HG02870 (cell line): ENCODE data around the gene HACE1.
A peak's percentile ranks its signal among the peaks of the same experiment; 100 is the strongest.
"Not testable (repeated sequence)": the region's sequence is repeated elsewhere in the genome, so short reads cannot be mapped to it uniquely, and the experiment has no call there.

Source experiments
- ATAC-seq: cut with Tn5 transposase; IDR thresholded peaks from one replicate; pipeline ENCODE4 v1.9.1; 2021; ENCODE audit warnings: mild to moderate bottlenecking, moderate library complexity; ENCODE audit not compliant: unreplicated experiment

The HACE1 gene, protein sequence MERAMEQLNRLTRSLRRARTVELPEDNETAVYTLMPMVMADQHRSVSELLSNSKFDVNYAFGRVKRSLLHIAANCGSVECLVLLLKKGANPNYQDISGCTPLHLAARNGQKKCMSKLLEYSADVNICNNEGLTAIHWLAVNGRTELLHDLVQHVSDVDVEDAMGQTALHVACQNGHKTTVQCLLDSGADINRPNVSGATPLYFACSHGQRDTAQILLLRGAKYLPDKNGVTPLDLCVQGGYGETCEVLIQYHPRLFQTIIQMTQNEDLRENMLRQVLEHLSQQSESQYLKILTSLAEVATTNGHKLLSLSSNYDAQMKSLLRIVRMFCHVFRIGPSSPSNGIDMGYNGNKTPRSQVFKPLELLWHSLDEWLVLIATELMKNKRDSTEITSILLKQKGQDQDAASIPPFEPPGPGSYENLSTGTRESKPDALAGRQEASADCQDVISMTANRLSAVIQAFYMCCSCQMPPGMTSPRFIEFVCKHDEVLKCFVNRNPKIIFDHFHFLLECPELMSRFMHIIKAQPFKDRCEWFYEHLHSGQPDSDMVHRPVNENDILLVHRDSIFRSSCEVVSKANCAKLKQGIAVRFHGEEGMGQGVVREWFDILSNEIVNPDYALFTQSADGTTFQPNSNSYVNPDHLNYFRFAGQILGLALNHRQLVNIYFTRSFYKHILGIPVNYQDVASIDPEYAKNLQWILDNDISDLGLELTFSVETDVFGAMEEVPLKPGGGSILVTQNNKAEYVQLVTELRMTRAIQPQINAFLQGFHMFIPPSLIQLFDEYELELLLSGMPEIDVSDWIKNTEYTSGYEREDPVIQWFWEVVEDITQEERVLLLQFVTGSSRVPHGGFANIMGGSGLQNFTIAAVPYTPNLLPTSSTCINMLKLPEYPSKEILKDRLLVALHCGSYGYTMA

DNA sequence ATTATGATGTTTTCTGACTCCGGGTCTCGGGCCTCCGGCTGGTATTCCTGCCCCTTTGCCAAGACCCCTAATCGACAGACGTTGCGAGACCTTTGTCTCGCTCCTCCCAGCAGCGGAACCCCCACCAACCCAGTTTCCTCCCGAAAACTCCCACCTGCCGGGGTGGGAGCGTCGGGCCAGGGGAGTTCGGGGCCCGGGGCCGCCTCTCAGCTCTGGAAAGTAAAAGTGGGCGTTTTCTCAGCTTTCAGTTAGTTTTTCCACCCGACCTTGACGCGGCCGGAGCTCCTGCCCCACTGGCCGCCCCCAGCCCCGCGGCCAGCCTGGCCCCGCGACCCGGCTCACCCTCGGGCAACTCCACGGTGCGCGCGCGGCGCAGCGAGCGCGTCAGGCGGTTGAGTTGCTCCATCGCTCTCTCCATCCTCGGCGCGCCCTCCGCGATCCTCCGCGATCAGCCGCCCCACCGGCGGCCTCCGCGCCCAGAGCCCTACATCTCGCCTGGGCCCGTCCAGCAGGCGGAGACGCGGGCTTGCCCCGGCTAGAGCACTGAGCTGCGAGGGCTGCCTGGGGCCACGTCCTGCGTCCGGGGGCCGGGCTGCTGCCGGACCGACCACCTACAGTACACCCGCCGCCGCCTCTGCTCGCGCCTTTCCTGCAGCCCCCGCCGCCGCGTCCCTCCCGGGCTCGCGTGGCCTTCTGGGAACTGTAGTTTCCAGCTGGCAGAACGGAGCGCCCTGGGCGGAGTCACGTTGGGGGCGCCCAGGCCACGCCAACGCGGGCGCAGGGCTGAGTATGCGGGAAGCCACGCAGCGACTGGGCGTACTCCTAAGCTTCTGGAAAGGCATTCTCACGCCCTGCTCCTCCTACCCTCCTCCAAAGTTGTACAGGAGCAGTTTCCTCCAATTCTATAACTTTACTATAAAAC is at the start of gene HACE1:
TSS of gene HACE1 (minus strand) at position 695 of the 922 bp plus-strand sequence. CDS start at position 418, 277 bp downstream.
- ATAC-seq, result peak; percentile 96

DNA sequence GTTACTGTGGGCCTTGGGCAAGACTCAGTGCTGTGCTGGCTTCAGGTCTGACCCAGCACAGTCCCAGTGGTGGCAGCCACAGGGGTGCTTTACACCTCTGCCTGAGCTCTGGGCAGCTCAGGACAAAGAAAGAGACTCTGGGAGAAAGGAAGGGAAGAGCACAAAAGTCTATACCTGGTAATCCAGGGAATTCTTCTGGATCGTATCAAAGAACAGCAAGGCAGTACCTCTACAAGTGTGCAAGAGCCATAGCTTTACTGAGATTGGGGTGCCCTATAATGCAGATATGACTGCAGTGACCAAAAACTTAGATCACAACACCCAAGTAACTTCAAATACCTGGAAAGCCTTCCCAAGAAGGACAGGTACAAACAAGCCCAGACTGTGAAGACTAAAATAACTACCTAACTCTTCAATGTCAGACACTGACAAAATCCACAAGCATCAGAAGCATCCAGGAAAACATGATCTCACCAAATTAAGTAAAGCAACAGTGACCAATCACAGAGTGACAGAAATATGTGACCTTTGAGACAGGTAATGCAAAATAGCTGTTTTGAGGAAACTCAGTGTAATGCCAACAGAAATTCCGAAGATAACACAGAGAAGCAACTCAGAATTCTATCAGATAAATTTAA is 49.3 kb upstream of the HACE1 start:
- no peak for ATAC-seq

DNA sequence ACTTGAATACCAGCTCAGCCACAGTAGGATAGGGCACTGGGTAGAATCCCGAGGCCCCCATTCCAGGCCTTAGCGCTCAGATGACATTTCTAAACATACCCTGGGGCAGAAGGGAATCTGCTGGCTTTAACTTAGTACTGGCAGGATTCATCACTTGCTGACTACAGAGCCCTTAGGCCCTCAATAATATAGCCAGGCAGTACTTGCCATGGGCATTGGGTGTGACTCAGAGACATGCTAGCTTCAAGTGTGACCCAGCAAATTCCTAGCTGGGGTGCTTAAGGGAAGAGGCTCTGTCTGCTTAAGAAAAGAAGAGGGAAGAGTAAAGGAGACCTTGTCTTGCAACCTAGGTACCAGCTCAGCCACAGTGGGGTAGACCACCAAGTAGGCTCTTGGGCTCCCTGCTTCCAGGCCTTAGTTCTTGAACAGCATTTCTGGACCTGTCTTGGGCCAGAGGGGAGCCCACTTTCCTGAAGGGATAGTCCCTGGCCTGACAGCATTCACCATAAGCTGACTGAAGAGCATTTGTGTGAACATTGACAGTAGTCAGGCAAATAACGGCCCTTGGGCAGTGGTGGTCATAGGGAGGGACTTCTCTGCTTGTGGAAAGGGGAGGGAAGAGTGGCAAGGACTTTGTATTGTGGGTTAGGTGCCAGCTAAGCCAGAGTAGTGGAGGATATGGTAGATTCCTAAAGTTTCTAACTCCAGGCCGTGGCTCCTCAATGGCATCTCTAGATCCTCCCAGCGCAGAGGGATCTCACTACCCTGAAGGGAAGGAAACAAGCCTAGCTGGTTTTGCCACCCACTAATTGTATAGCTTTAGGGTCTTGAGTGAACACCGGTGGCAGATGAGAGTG is 48.5 kb upstream of the HACE1 start:
- no peak for ATAC-seq

DNA sequence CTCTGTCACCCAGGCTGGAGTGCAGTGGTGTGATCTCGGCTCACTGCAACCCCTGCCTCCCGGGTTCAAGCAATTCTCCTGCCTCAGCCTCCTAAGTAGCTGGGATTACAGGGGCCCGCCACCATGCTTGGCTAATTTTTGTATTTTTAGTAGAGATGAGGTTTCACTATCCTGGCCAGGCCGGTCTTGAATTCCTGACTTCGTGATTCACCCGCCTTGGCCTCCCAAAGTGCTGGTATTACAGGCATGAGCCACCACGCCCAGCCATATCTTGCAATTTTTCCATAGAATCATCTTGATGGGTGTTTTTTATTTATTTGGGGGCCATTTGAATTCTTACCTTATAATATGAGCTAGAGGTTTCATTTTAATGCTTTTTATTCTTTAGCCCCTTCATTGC is 39.2 kb upstream of the HACE1 start:
- ATAC-seq, result not testable (repeated sequence)

DNA sequence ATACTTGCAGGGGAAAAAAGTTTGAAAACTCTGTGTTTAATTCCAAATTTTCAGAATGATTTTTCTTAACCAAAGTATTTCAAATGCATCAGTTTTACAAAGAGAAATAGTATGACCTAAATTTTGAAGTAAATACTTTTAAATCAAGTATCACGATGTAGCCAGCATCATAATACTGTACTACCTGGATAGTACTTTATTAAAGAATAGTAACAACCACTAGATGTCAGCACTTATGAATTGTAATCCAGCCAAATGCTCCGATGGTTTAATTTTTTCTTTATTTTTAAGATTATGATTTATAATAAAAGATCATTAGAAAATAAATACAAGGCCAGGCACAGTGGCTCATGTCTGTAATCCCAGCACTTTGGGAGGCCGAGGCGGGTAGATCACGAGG is 37.2 kb upstream of the HACE1 start:
- ATAC-seq, result no peak

DNA sequence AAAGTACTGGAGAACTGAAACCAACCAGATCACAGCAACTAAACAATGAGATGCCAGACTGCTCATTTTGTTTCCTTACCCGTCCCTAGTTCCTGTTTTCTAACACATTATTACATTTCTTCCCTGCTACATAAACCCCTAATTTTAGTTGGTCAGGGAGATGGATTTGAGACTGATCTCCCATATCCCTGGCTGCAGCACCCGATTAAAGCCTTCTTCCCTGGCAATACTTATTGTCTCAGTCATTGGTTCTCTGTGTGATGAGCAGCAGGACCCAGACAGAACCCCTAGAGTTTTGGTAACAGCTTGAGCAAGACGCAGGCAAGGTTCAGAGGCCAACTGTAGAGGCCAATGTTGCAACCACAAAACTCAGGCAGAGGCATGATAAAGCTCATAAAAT is 28.3 kb upstream of the HACE1 start:
- no peak for ATAC-seq

DNA sequence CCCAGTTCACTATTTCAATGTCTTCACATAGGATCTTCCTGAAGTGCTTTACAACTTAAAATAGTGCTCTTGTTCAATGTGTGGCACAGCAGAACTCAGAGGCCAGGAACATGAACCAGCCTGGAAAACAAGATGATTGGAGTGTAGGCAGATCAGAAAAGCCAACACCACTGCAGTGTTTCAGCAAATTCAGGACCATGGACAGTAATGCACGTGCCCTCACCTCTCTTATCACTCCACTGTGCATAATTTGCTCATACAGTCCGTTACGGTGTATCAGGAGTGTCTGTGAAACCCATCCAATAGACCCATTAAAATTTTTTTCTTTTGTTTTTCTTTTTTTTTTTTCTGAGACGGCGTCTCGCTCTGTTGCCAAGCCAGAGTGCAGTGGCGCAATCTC is 27.6 kb upstream of the HACE1 start:
- ATAC-seq, result no peak

DNA sequence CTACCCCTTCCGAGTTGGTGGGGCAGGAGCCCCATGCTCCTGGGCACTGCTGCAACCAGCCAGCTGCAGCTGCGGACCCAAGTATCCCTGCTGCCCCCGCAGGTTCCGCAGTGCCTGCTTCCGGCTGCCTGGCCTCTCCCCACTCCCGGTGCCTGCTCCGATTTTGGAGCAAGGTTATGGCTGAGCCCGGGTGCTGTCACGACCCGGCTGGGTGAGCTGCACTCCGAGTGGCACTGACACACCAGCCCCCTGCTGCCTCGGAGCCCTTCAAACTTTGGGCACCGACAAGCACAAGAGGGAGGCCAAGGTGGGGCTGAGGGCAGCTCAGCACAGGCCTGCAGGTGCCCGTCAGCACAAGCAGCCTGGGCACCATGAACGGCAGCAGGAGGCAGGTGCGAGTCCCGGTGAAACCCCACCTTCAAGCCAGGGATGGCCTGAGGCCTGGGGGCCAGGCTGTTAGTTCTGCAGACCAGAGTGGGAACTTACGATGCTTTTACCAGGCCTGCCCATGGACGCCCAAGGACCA is 25.9 kb upstream of the HACE1 start:
- no peak for ATAC-seq

DNA sequence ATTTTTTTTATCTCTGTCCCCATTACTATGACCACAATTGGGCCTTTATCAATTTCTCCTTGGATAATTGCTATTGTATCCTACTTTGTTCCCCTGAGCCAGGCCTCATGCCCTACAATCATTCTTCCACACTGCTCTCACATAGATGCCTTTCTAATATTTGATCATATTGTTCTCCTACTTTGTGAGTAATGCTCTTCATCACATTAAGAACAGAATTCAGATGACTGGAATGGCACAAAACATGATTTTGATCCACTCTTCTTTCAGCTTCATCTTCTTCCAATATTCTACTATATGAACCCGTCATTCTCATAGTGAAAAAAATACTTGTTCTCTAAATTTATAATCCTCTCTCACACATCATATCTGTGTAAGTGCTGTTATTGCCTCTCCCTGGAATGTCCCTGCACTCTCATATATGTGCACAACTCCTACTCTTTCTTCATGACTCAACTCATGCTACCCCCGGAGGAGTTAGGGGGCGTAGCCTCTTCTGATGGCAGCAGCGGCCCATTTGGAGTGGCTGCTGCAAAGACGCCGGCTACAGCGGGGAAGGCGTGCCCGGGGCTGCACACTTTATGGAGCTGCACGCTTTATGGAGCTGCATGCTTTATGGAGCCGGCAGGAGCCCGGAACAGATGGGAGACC is 25.3 kb upstream of the HACE1 start:
- ATAC-seq, result no peak

DNA sequence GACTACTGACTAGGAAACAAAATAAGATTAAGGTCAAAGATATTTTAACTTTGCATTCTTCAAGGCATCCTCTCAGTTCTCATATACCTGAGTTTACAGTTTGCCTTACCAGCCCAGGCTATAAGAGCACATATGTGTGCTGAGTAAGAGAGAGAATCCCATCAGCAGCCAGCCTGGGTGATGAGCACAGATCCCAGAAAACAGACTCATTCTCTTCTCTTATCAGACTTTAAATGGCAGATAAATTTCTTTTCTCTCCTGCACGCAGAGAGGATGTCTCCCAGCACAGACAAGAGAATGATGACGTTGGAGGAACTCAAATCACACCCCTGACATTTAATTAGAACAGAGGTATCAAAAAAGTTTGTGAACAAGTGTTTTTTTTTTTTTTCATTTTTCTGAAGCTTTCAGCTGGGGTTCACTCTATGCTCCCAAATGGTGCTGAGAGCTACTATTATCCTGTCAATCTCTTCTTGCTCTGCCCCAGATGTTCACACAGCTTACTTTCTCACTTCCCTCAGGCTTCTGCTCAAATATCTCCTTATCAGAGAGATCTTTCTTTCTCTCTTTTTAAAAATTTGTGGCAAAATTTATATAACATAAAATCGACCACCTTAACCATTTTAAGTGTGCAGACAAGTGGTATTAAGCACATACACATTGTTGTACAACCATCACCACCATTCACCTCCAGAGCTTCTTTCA is 22.4 kb upstream of the HACE1 start:
- ATAC-seq, result no peak

DNA sequence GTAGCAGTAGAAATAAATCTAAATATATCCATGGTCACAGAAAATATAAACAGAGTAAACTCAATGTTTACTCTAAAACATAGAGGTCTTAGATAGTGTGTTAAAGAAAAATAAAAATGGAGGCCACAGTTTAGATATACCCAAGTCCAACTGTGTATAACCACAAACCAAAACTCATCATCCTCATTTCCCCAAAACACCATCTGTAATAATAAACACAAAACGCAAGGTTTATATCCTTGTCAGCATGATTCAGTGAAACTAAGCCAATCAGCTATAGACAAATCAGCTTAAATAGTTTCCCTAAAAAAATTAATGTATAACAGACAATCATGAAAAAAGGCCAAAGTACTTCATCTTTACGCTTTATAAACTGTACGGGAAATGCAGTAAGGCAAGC is 2.7 kb upstream of the HACE1 start:
- ATAC-seq, result no peak

DNA sequence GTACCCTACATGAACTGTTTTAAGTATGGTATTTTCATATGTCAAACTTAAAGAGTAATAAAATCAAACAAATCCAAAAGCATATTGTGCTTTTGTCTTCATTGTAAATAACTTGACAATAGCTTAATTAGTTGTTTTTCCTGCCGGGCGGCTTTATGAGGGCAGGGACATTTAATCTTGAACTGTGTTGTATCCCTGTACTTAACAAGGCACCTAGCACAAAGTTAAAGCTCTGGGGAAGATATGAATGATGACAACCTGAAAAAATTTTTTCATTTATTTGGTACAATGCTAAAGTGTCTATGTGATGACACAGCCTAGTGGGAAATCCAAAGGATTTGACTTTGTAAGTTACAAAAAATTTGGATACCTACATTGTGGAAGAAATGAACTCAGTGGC is 502 bp upstream of the HACE1 start:
- ATAC-seq, result no peak

DNA sequence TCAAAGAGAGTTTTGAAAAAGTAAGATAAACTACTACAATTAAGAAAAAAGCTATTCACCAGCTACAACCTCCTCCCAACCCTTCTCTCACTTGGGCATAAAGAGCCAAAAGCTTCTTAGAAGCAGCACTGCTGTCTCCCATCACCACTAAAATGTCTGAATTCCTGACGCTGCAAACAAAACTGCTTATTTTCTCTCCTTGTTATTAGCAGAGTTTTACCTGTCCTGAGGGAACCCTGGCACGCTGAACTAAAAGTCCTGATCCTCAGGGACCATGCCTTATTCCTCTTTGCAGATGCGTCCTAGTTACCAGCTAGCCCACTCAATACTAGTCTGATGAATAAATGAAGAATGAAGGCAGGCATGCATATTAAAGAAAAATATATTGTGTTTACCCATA is 1.1 kb downstream of the HACE1 start:
- no peak for ATAC-seq

DNA sequence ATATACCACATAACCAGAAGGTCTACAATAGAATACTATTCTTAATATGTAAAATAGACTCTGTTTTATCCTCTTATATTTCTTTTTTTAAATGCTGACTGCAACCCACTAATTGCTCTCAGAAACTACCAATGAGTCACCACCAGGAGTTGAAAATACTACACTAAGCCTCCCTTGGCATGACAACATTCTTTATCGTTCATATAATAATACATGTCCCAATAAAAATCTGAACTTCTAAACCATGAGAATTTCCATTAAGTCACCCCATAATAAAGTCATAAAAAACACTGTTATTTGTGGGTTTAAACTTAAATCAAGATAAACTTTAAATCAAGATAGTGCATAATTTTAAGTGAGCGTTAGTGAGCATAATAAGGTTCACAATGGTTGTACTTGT is 4.2 kb downstream of the HACE1 start:
- no peak for ATAC-seq

DNA sequence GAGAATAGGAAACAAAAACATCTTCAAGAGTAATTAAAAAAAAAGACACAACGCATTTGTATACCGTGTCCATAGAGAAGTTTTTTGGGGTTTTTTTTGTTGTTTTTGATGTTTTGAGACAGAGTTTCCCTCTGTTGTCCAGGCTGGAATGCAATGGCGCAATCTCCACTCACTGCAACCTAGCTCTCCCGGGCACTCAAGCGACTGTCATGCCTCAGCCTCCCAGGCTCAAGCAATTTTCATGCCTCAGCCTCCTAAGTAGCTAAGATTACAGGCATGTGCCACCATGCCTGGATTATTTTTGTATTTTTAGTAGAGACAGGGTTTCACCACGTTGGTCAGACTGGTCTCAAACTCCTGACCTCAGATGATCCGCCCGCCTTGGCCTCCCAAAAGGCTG is 12.0 kb downstream of the HACE1 start:
- not testable (repeated sequence) for ATAC-seq

DNA sequence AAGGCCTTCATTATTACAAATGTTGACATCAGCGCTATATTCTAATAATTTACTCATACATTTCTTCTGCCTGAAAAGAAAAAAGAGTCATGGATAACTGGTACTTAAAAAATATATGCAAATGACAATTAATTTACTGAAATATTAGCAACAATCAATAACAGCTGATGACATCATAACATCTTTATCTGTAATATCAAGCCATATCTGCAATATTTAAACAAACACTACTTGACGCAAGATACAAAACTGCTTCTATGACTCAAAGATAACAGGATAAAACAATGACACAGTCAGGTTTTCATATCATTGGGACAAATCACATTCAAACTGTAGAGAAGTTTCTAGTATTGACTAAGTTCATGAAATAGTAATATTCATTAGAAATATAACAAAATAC is 16.5 kb downstream of the HACE1 start:
- no peak for ATAC-seq

DNA sequence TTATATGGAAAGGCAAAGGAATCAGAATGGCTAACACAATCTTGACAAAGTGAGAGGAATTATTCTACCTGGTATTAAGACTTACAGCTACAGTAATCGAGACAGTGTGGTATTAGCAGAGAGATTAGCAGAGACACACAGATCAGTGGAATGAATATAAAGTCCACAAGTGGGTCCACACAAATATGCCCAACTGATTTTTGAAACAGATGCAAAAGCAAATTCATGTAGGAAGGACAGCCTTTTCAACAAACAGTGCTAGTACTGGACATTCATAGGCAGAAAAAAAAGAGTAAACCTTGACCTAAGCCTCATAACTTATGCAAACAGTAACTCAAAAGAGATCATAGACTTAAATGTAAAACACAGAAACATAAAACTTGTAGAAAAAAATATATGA is 22.6 kb downstream of the HACE1 start:
- ATAC-seq, result no peak

DNA sequence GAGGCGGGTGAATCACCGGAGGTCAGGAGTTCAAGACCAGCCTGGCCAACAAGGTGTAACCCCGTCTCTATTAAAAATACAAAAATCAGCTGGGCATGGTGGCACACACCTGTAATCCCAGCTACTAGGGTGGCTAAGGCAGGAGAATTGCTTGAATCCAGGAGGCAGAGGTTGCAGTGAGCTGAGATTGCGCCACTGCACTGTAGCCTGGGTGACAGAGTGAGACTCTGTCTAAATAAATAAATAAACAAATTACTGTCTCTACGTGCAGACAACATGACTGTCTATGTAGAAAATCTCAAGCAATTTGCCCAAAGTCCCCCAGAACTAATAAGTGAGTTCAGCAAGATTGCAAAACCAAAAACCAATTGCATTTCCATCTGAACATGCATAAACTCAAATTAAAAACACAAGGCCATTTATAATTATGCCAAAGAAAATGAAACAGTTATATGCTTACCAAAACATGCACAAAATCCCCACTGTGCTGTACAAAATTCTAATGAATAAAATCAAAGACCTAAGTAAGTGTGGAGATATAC is 23.2 kb downstream of the HACE1 start:
- not testable (repeated sequence) for ATAC-seq
